Parathyroid adenoma (tissue), 2 donors: ENCODE data around the gene RASSF8.

Experiments
- H2AFZ ChIP-seq: fragments of 300-600 bp; sonication (generic); one replicate; pipeline ENCODE4 v1.7.0; 2017; ENCODE audit warnings: antibody characterized with exemption, mild to moderate bottlenecking
- H3K27ac ChIP-seq: fragments of 300-600 bp; sonication (generic); one replicate; pipeline ENCODE4 v1.7.0; 2017
- H3K27me3 ChIP-seq: fragments of 300-600 bp; sonication (generic); one replicate; pipeline ENCODE4 v1.7.0; 2017; ENCODE audit warnings: low read length; ENCODE audit not compliant: control insufficient read depth, insufficient read depth
- H3K36me3 ChIP-seq: fragments of 300-600 bp; sonication (generic); one replicate; pipeline ENCODE4 v1.7.0; 2017; ENCODE audit warnings: low read length; ENCODE audit not compliant: control insufficient read depth, insufficient read depth
- H3K4me1 ChIP-seq: fragments of 300-600 bp; sonication (generic); one replicate; pipeline ENCODE4 v1.7.0; 2017; ENCODE audit warnings: control low read depth
- H3K4me2 ChIP-seq: fragments of 300-600 bp; sonication (generic); one replicate; pipeline ENCODE4 v1.7.0; 2017; ENCODE audit warnings: low read length
- H3K4me3 ChIP-seq: fragments of 300-600 bp; sonication (generic); one replicate; pipeline ENCODE4 v1.7.0; 2017; ENCODE audit warnings: low read depth, low read length
- H3K79me2 ChIP-seq: fragments of 300-600 bp; sonication (generic); one replicate; pipeline ENCODE4 v1.7.0; 2017; ENCODE audit warnings: control low read depth
- H3K9ac ChIP-seq: fragments of 300-600 bp; sonication (generic); one replicate; pipeline ENCODE4 v1.7.0; 2017; ENCODE audit warnings: mild to moderate bottlenecking
- H3K9me3 ChIP-seq: fragments of 300-600 bp; sonication (generic); one replicate; pipeline ENCODE4 v1.7.0; 2017; ENCODE audit warnings: low read length; ENCODE audit not compliant: control insufficient read depth
- CTCF ChIP-seq: fragments of 300-600 bp; sonication (generic); IDR thresholded peaks from one replicate; pipeline ENCODE4 v1.7.0; 2017; ENCODE audit warnings: antibody characterized with exemption, mild to moderate bottlenecking
- donor health status: primary hyperparathyroidism.

Gene RASSF8

GRCh38 chr12:26119391-26119989, 161.0 kb downstream of the RASSF8 start:
- Histone ChIP-seq H3K36me3 (no peaks in the 10 kb centered on the region), H3K4me1 (peaks cover 4% of the 10 kb centered on the region), H3K4me2 (no peak overlapping the region), H2AFZ (no peak overlapping the region), H3K27me3 (no peaks in the 10 kb centered on the region), H3K79me2 (no peaks in the 10 kb centered on the region), H3K4me3 (no peak overlapping the region), H3K9me3 (no peaks in the 10 kb centered on the region), H3K9ac (no peak overlapping the region), H3K27ac (no peak overlapping the region)
- peak; percentile 30 for TF ChIP-seq CTCF

- H3K27ac ChIP-seq: no peak overlapping the region
- no peaks in the 10 kb centered on the region for H3K36me3 ChIP-seq
- H3K9ac ChIP-seq: no peak overlapping the region
- H3K27me3 ChIP-seq: no peaks in the 10 kb centered on the region
- no peaks in the 10 kb centered on the region for H3K79me2 ChIP-seq
- peaks cover 4% of the 10 kb centered on the region for H3K4me1 ChIP-seq
- no peak overlapping the region for H3K4me2 ChIP-seq
- no peak overlapping the region for H2AFZ ChIP-seq
- H3K4me3 ChIP-seq: no peak overlapping the region
- no peaks in the 10 kb centered on the region for H3K9me3 ChIP-seq
- TF ChIP-seq CTCF: no peak
These were observed 162.2 kb downstream of the RASSF8 start for GRCh38 chr12:26120561-26121274.

- Histone ChIP-seq H3K27me3 (no peaks in the 10 kb centered on the region), H2AFZ (no peak overlapping the region), H3K36me3 (no peaks in the 10 kb centered on the region), H3K4me2 (peak overlapping the region; percentile 68), H3K4me3 (peak overlapping the region; percentile 36), H3K27ac (no peak overlapping the region), H3K4me1 (peaks cover 4% of the 10 kb centered on the region), H3K79me2 (no peaks in the 10 kb centered on the region), H3K9ac (no peak overlapping the region), H3K9me3 (no peaks in the 10 kb centered on the region)
- no peak for TF ChIP-seq CTCF
These were observed 163.0 kb downstream of the RASSF8 start for GRCh38 chr12:26121323-26122060.

- Histone ChIP-seq H3K4me3 (peak overlapping the region; percentile 39), H3K4me1 (peaks cover 4% of the 10 kb centered on the region), H3K9me3 (no peaks in the 10 kb centered on the region), H3K79me2 (no peaks in the 10 kb centered on the region), H3K4me2 (peak overlapping the region; percentile 68), H3K27ac (no peak overlapping the region), H3K9ac (no peak overlapping the region), H3K36me3 (no peaks in the 10 kb centered on the region), H3K27me3 (no peaks in the 10 kb centered on the region), H2AFZ (no peak overlapping the region)
- no peak for TF ChIP-seq CTCF
These were observed 163.7 kb downstream of the RASSF8 start for GRCh38 chr12:26122061-26122680.
